Left lung (tissue), 10 donors: Measurements from ENCODE around the gene SAG. TPM values are rescaled to one million over a fixed set of nuclear protein-coding genes. Genes with fewer than 3 reads are reported as not detected.
"Not testable (repeated sequence)": the region's sequence is repeated elsewhere in the genome, so short reads cannot be mapped to it uniquely, and the experiment has no call there.

ENCODE experiments used
- ATAC-seq: fragments of 200-7000 bp; cut with Tn5 transposase; one replicate; pipeline ENCODE4 v1.9.1; 2020; ENCODE audit warnings: moderate library complexity
- DNase-seq, 4 donors: peaks; one replicate each; pipeline ENCODE4 v3.0.0-alpha.2; 2013 to 2020
- H3K27ac ChIP-seq, 2 donors: fragments of 200-600 bp; sonication (generic) in 1 of 2; one replicate each; pipeline versions ENCODE4 v1.5.0 to v1.8.0; 2020 to 2021
- H3K27me3 ChIP-seq, 2 donors: fragments of 200-600 bp; sonication (generic) in 1 of 2; one replicate each; pipeline versions ENCODE4 v1.5.0 to v1.8.0; 2020 to 2021
- H3K36me3 ChIP-seq, 2 donors: fragments of 200-600 bp; sonication (generic) in 1 of 2; one replicate each; pipeline versions ENCODE4 v1.5.0 to v1.8.0; 2020 to 2021
- H3K4me1 ChIP-seq, 2 donors: fragments of 200-600 bp; one replicate each; pipeline ENCODE4 v1.8.0; 2021
- H3K4me3 ChIP-seq, 2 donors: fragments of 200-600 bp; sonication (generic) in 1 of 2; one replicate each; pipeline versions ENCODE4 v1.5.0 to v1.8.0; 2020 to 2021; ENCODE audit warnings: mild to moderate bottlenecking in 1 of 2
- H3K9me3 ChIP-seq, 2 donors: fragments of 200-600 bp; sonication (generic) in 1 of 2; one replicate each; pipeline versions ENCODE4 v1.5.0 to v1.8.0; 2020 to 2021
- CTCF ChIP-seq, 2 donors: fragments of 200-600 bp; sonication (generic) in 1 of 2; IDR thresholded peaks; one replicate each; pipeline versions ENCODE4 v1.5.0 to v1.8.0; 2021; ENCODE audit warnings: antibody characterized with exemption in 2 of 2
- intact Hi-C, 2 donors: fragments of 100-400 bp; cut with DNase I; formaldehyde crosslinking; loops; one replicate each; pipeline versions ENCODE4 v1.11.2 to v1.14.2; 2022
- polyA plus RNA-seq, 6 donors: library from polyadenylated mRNA; unstranded; fragments of 120-200 nt; gene quantifications; one replicate each; pipeline ENCODE4 v1.2.1, GENCODE V29; 2013; ENCODE audit not compliant: insufficient read length in 6 of 6
- total RNA-seq, 2 donors: library from RNA; stranded (reverse); fragmentation: NEBNext Ultra II Directional; extraction: Animal tissue kit (Norgen Biotek cat#: 25700); gene quantifications; one replicate each; pipeline ENCODE4 v1.2.1, GENCODE V29; 2021
- donor health status: DM: no; HTN: yes; CAD: no.
- donor health status: DM: no; HTN: no; CAD: no.

Gene SAG
- total and polyA plus RNA-seq, 8 donors, result 0.08 to 0.24 (median 0.19) TPM; not detected in 2

- Histone ChIP-seq H3K4me1 (peaks cover 0 to 38% of the 10 kb centered on the region in 2 donors), H3K9me3 (no peaks in the 10 kb centered on the region), H3K27ac (peak overlapping the region; percentile 73 to 94), H3K27me3 (no peaks in the 10 kb centered on the region), H3K4me3 (no peak overlapping the region), H3K36me3 (no peaks in the 10 kb centered on the region)
- intact Hi-C loops, result no loop called here
- DNase-seq (peak in 1 of 4 donors; percentile 20), ATAC-seq (no peak)
- no peak for TF ChIP-seq CTCF (IDR thresholded peaks at IDR 0.05)
Measured at GRCh38 chr2:233332125-233332524, 24.5 kb downstream of the SAG start.

- intact Hi-C loops, result no loop called here
- Histone ChIP-seq H3K36me3 (no peaks in the 10 kb centered on the region), H3K9me3 (no peaks in the 10 kb centered on the region), H3K27ac (no peak overlapping the region), H3K4me1 (peaks cover 0 to 52% of the 10 kb centered on the region in 2 donors), H3K27me3 (no peaks in the 10 kb centered on the region), H3K4me3 (no peak overlapping the region)
- ATAC-seq (no peak), DNase-seq (peak in 1 of 4 donors; percentile 55)
- no peak for TF ChIP-seq CTCF (IDR thresholded peaks at IDR 0.05)
Measured at GRCh38 chr2:233334915-233335314, 27.3 kb downstream of the SAG start.

DNA sequence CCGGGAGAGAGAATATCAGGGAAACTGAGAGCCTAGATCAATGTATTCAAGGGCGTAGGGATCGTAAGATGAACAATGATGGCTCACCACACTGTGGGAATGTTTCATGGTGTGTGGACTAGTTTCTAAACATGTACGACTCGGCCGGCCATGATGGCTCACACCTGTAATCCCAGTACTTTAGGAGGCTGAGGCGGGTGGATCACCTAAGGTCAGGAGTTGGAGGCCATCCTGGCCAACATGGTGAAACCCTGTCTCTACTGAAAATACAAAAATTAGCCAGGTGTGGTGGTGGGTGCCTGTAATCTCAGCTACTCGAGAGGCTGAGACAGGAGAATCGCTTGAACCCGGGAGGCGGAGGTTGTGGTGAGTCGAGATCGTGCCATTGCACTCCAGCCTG, 28.5 kb downstream of the SAG start:
- DNase-seq, H3K27me3 ChIP-seq, H3K9me3 ChIP-seq, H3K27ac ChIP-seq, intact Hi-C loops, ATAC-seq, H3K36me3 ChIP-seq, H3K4me3 ChIP-seq: not testable (repeated sequence)
- peaks cover 0 to 49% of the 10 kb centered on the region in 2 donors for H3K4me1 ChIP-seq

DNA sequence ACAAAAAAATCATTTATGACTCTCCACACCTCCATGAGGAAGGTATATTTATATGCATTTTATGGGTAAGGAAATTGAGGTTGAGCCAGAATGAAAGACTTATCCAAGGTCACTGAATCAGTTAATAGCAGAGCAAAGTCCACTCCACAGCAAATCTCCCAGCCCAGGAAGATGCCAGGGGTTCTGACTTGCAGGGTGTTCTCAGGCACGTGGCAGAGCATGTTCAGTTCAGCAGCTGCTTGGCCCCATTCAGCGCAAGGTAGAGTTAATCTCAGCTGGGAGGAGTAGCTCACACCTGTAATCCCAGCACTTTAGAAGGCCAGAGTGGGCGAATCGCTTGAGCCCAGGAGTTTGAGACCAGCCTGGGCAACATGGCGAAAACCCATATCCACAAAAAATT, 28.9 kb downstream of the SAG start:
- no peak for TF ChIP-seq CTCF (IDR thresholded peaks at IDR 0.05)
- no peak overlapping the region for H3K4me3 ChIP-seq
- no peaks in the 10 kb centered on the region for H3K36me3 ChIP-seq
- no peaks in the 10 kb centered on the region for H3K27me3 ChIP-seq
- H3K27ac ChIP-seq, result no peak overlapping the region
- peak in 1 of 4 donors; percentile 11 for DNase-seq
- H3K4me1 ChIP-seq, result peaks cover 0 to 45% of the 10 kb centered on the region in 2 donors
- intact Hi-C loops, result no loop called here
- no peaks in the 10 kb centered on the region for H3K9me3 ChIP-seq
- no peak for ATAC-seq

GRCh38 chr2:233338046-233338445, 30.4 kb downstream of the SAG start:
- Histone ChIP-seq H3K4me3 (no peak overlapping the region), H3K36me3 (no peaks in the 10 kb centered on the region), H3K27ac (no peak overlapping the region), H3K9me3 (no peaks in the 10 kb centered on the region), H3K4me1 (peaks cover 0 to 32% of the 10 kb centered on the region in 2 donors), H3K27me3 (no peaks in the 10 kb centered on the region)
- intact Hi-C loops, result no loop called here
- ATAC-seq (no peak), DNase-seq (peak in 1 of 4 donors; percentile 61)
- TF ChIP-seq CTCF (IDR thresholded peaks at IDR 0.05), result no peak

- Histone ChIP-seq H3K9me3 (no peaks in the 10 kb centered on the region), H3K4me1 (peaks cover 0 to 23% of the 10 kb centered on the region in 2 donors), H3K27me3 (no peaks in the 10 kb centered on the region), H3K36me3 (no peaks in the 10 kb centered on the region), H3K27ac (peak overlapping the region; percentile 1 to 28), H3K4me3 (no peak overlapping the region)
- no peak for DNase-seq
- no peak for TF ChIP-seq CTCF (IDR thresholded peaks at IDR 0.05)
- intact Hi-C loops, result no loop called here
- peak; percentile 9 for ATAC-seq
Measured at GRCh38 chr2:233338812-233339368, 31.3 kb downstream of the SAG start.
